Measurements from ENCODE around the gene RNF212B.

Gene RNF212B

DNA sequence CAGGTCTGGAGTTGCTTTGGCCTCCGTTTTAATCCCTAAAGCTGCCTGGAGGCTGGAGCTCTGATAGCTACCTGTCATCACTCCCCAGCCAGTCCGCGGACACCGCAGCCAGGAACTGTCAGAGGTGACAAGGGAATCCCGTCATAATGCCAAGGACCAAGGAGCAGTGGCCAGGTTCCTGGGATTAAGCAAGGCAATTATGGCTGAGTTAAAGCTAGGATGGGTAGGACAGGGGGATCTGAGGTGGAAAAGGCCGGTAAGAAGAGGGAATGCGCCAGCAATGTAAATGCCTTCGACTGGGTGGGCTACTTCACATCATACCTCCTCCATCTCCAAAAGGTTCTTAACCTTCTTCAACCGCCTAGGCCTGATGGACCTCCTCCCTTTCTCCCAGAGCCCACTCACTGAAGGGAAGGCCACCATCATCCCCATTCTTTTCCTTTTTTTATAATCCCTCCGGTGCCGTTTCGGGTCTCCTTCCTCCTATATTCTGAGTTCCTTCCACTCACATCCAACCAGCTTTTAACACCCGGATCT, 63.0 kb downstream of the RNF212B start:
- H4K20me1 ChIP-seq: no peaks in the 10 kb centered on the region
- H3K36me3 ChIP-seq: peaks cover 14 to 34% (median 21%) of the 10 kb centered on the region in 11 experiments; a peak in 17 of 22 replicates
- peak overlapping the region; percentile 80 to 98 (median 96) for H3K4me2 ChIP-seq
- no peaks in the 10 kb centered on the region for H3K9me3 ChIP-seq (replicated peaks in 1 of 11)
- H3K4me1 ChIP-seq: peaks cover 37 to 50% (median 46%) of the 10 kb centered on the region in 10 experiments
- H3K4me3 ChIP-seq: peak overlapping the region; percentile 69 to 91 (median 82)
- H3K27ac ChIP-seq: peak overlapping the region; percentile 86 to 99 (median 94)
- no peaks in the 10 kb centered on the region for H3K27me3 ChIP-seq
- peak overlapping the region; percentile 89 to 98 (median 95) for H3K9ac ChIP-seq
- TF ChIP-seq Cebpa-rat (IDR thresholded peaks at IDR 0.05): no peak

- no peaks in the 10 kb centered on the region for H3K27me3 ChIP-seq
- H3K4me1 ChIP-seq: peaks cover 43 to 57% (median 52%) of the 10 kb centered on the region in 10 experiments
- peaks cover 14 to 28% (median 18%) of the 10 kb centered on the region in 11 experiments; a peak in 17 of 22 replicates for H3K36me3 ChIP-seq
- peak overlapping the region; percentile 69 to 91 (median 82) for H3K4me3 ChIP-seq
- peak overlapping the region; percentile 89 to 98 (median 95) for H3K9ac ChIP-seq
- no peak for TF ChIP-seq Cebpa-rat (IDR thresholded peaks at IDR 0.05)
- H3K9me3 ChIP-seq (replicated peaks in 1 of 11): no peaks in the 10 kb centered on the region
- H3K27ac ChIP-seq: peak overlapping the region; percentile 86 to 99 (median 94); a peak in 21 of 22 replicates
- peak overlapping the region; percentile 88 to 99 (median 95) for H3K4me2 ChIP-seq
- H4K20me1 ChIP-seq: no peaks in the 10 kb centered on the region
Observed at GRCh38 chr14:23301288-23301968, 63.7 kb downstream of the RNF212B start.

DNA sequence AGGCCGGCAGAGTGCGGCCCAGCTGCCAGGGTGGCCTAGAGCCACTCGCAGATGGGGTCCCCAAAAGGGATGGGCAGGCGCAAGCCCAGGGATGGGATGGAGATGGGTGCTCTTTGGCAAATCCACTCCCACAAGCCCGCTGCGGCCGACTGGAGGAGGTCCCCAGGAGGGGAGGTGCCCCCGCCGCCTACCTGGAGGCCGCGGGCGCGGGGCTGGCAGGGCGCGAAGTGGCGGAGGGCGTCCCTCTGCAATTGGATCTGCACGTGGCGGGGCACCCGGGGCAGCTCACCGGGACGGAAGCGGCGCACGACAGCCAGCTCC, 64.2 kb downstream of the RNF212B start:
- peak overlapping the region; percentile 80 to 99 (median 92) for H3K27ac ChIP-seq
- peaks cover 43 to 57% (median 53%) of the 10 kb centered on the region in 10 experiments for H3K4me1 ChIP-seq
- H3K4me2 ChIP-seq: peak overlapping the region; percentile 87 to 99 (median 95)
- peak overlapping the region; percentile 84 to 98 (median 92) for H3K9ac ChIP-seq
- H3K9me3 ChIP-seq (replicated peaks in 1 of 11): no peaks in the 10 kb centered on the region
- H4K20me1 ChIP-seq: no peaks in the 10 kb centered on the region
- H3K4me3 ChIP-seq: peak overlapping the region; percentile 65 to 83 (median 72)
- no peaks in the 10 kb centered on the region for H3K27me3 ChIP-seq
- peaks cover 11 to 23% (median 14%) of the 10 kb centered on the region in 11 experiments; a peak in 17 of 22 replicates for H3K36me3 ChIP-seq
- no peak for TF ChIP-seq Cebpa-rat (IDR thresholded peaks at IDR 0.05)

DNA sequence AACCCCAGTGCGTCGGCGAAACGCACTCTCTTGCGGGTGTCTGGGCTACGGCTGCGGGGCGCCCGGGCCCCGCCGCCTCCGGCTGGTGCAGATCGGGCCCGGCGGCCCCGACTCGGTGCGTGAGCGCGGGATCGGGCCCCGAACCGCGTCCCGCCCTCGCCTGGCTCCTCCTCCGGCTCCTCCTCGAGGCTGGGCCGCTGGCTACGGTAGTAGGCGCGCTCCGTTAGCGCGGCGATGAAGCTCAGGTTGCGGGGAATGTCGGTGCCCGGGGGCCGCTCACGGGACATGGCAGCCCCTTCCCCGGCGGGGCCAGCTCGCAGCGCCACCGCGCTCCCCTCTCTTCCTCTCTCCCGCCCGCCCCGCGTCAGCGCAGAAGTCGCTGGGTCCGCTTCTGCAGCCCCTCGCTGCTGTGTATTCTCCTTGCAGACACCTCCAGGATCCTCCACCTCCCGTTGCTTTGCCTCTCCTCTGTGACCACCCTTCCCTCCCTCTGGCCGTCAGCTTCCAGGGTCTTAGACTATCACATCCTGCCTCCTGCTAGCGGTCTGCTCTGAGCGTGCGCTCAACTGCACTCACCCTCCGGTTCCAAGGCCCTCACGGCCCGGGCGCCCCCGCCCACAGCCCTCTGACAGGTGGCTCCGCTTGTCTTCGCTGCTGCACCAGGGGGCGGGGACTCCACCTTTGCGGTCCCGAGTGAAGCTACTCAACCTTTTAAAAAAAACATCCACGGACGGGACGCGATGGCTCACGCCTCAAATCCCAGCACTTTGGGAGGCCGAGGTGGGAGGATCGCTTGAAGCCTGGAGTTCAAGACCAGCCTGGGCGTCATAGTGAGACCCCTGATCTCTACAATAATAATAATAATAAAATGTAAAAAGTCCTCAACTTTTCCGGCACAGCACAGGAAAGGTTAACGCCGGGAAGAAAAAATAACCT, 64.8 kb downstream of the RNF212B start, which contains the start of gene PPP1R3E:
PPP1R3E (minus strand) TSS at position 570 of the 936 bp plus-strand sequence; CDS start at position 287, 283 bp downstream.
- no peaks in the 10 kb centered on the region for H3K9me3 ChIP-seq (replicated peaks in 1 of 11)
- no peaks in the 10 kb centered on the region; a peak in 2 of 22 replicates for H4K20me1 ChIP-seq
- H3K27me3 ChIP-seq: no peaks in the 10 kb centered on the region
- peak within 1 kb of the TSS; percentile 84 to 98 (median 92) for H3K9ac ChIP-seq
- TF ChIP-seq Cebpa-rat (IDR thresholded peaks at IDR 0.05): no peak
- peaks cover 5 to 20% (median 9%) of the 10 kb centered on the region in 11 experiments; a peak in 18 of 22 replicates for H3K36me3 ChIP-seq
- H3K4me3 ChIP-seq: peak within 1 kb of the TSS; percentile 65 to 83 (median 72)
- peaks cover 49 to 64% (median 59%) of the 10 kb centered on the region in 10 experiments for H3K4me1 ChIP-seq
- H3K27ac ChIP-seq: peak within 1 kb of the TSS; percentile 80 to 99 (median 92)
- H3K4me2 ChIP-seq: peak within 1 kb of the TSS; percentile 87 to 99 (median 95)

- no peak for TF ChIP-seq Cebpa-rat (IDR thresholded peaks at IDR 0.05)
- Histone ChIP-seq H3K9me3 (replicated peaks in 1 of 11) (no peaks in the 10 kb centered on the region), H3K27me3 (no peaks in the 10 kb centered on the region), H3K27ac (peak within 1 kb of the TSS; percentile 77 to 88 (median 84)), H3K4me3 (peak within 1 kb of the TSS; percentile 70 to 98 (median 80)), H3K36me3 (peaks cover 18 to 43% (median 38%) of the 10 kb centered on the region in 11 experiments; a peak in 21 of 22 replicates), H4K20me1 (peaks cover 0 to 37% (median 12%) of the 10 kb centered on the region in 11 experiments; a peak in 13 of 22 replicates), H3K4me1 (peaks cover 54 to 74% (median 64%) of the 10 kb centered on the region in 10 experiments), H3K4me2 (peak within 1 kb of the TSS; percentile 88 to 100 (median 96)), H3K9ac (peak within 1 kb of the TSS; percentile 80 to 96 (median 88))
Observed at GRCh38 chr14:23306412-23307145, 68.8 kb downstream of the RNF212B start, which contains the start of gene BCL2L2. BCL2L2 (plus strand) TSS chr14:23306833; CDS start chr14:23307768, 935 bp downstream.

GRCh38 chr14:23307146-23307530, 69.4 kb downstream of the RNF212B start:
- Histone ChIP-seq H3K9ac (peak overlapping the region; percentile 80 to 96 (median 88)), H3K27me3 (no peaks in the 10 kb centered on the region), H3K4me1 (peaks cover 54 to 74% (median 64%) of the 10 kb centered on the region in 10 experiments), H3K27ac (peak overlapping the region; percentile 77 to 88 (median 84)), H3K4me3 (peak overlapping the region; percentile 70 to 98 (median 80)), H3K36me3 (peaks cover 23 to 48% (median 43%) of the 10 kb centered on the region in 11 experiments; a peak in 21 of 22 replicates), H4K20me1 (peaks cover 0 to 37% (median 12%) of the 10 kb centered on the region in 11 experiments; a peak in 13 of 22 replicates), H3K9me3 (replicated peaks in 1 of 11) (no peaks in the 10 kb centered on the region), H3K4me2 (peak overlapping the region; percentile 88 to 100 (median 96))
- no peak for TF ChIP-seq Cebpa-rat (IDR thresholded peaks at IDR 0.05)

GRCh38 chr14:23307687-23308644, 70.2 kb downstream of the RNF212B start:
- Histone ChIP-seq H3K4me2 (peak overlapping the region; percentile 88 to 100 (median 96)), H3K27ac (peak overlapping the region in 7 of 11 experiments; percentile 78 to 88 (median 85); a peak in 7 of 22 replicates), H3K4me1 (peaks cover 52 to 71% (median 60%) of the 10 kb centered on the region in 10 experiments), H4K20me1 (peaks cover 0 to 37% (median 12%) of the 10 kb centered on the region in 11 experiments; a peak in 13 of 22 replicates), H3K4me3 (peak overlapping the region; percentile 70 to 98 (median 80); a peak in 19 of 20 replicates), H3K27me3 (no peaks in the 10 kb centered on the region), H3K9me3 (replicated peaks in 1 of 11) (no peaks in the 10 kb centered on the region), H3K36me3 (peaks cover 25 to 55% (median 49%) of the 10 kb centered on the region in 11 experiments; a peak in 21 of 22 replicates), H3K9ac (peak overlapping the region; percentile 80 to 96 (median 88); a peak in 20 of 22 replicates)
- no peak for TF ChIP-seq Cebpa-rat (IDR thresholded peaks at IDR 0.05)

All from BLaER1 treated with 17β-estradiol and CSF1 and Interleukin-3, amounts not matched to agents 10 nM and 100 nM (cell line).